ENCODE data around the gene PCSK9. TPM values are rescaled to one million over a fixed set of nuclear protein-coding genes. Genes with fewer than 3 reads are reported as not detected.

Gene PCSK9
- total and polyA plus RNA-seq, 2 experiments from 2014 or later, result 1.3 TPM; not detected in 1

DNA sequence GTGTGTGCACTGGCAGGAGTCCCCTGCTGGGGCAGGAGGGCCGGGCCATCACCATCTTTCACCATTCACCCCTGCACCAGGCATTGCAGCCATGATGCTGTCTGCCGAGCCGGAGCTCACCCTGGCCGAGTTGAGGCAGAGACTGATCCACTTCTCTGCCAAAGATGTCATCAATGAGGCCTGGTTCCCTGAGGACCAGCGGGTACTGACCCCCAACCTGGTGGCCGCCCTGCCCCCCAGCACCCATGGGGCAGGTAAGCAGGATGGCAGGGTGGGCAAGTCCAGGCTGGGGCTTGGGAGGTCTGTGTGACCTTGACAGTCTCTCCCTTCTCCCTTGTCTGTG is 18.6 kb downstream of the PCSK9 start:
- Histone ChIP-seq H3K4me3 (no peak overlapping the region), H3K36me3 (no peaks in the 10 kb centered on the region), H3K4me1 (ENCODE audit: low read depth) (no peaks in the 10 kb centered on the region), H3K9me3 (ENCODE audit: low read depth) (no peaks in the 10 kb centered on the region), H3K27ac (no peak overlapping the region), H3K27me3 (no peaks in the 10 kb centered on the region)
- DNase-seq (ENCODE audit: low read depth in 1 of 2, low spot score in 1 of 2), result no peak
- TF ChIP-seq, protein P1, sequence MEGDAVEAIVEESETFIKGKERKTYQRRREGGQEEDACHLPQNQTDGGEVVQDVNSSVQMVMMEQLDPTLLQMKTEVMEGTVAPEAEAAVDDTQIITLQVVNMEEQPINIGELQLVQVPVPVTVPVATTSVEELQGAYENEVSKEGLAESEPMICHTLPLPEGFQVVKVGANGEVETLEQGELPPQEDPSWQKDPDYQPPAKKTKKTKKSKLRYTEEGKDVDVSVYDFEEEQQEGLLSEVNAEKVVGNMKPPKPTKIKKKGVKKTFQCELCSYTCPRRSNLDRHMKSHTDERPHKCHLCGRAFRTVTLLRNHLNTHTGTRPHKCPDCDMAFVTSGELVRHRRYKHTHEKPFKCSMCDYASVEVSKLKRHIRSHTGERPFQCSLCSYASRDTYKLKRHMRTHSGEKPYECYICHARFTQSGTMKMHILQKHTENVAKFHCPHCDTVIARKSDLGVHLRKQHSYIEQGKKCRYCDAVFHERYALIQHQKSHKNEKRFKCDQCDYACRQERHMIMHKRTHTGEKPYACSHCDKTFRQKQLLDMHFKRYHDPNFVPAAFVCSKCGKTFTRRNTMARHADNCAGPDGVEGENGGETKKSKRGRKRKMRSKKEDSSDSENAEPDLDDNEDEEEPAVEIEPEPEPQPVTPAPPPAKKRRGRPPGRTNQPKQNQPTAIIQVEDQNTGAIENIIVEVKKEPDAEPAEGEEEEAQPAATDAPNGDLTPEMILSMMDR (IDR thresholded peaks at IDR 0.05; ENCODE audit: low read depth, low read length), result no peak

GRCh38 chr1:55059302-55060132 is 20.2 kb downstream of the PCSK9 start:
- Histone ChIP-seq H3K36me3 (no peaks in the 10 kb centered on the region), H3K4me3 (no peak overlapping the region), H3K9me3 (ENCODE audit: low read depth) (no peaks in the 10 kb centered on the region), H3K4me1 (ENCODE audit: low read depth) (no peaks in the 10 kb centered on the region), H3K27ac (no peak overlapping the region), H3K27me3 (no peaks in the 10 kb centered on the region)
- DNase-seq (ENCODE audit: low read depth in 1 of 2, low spot score in 1 of 2), result no peak
- TF ChIP-seq, protein P1 (IDR thresholded peaks at IDR 0.05; ENCODE audit: low read depth, low read length), result no peak

DNA sequence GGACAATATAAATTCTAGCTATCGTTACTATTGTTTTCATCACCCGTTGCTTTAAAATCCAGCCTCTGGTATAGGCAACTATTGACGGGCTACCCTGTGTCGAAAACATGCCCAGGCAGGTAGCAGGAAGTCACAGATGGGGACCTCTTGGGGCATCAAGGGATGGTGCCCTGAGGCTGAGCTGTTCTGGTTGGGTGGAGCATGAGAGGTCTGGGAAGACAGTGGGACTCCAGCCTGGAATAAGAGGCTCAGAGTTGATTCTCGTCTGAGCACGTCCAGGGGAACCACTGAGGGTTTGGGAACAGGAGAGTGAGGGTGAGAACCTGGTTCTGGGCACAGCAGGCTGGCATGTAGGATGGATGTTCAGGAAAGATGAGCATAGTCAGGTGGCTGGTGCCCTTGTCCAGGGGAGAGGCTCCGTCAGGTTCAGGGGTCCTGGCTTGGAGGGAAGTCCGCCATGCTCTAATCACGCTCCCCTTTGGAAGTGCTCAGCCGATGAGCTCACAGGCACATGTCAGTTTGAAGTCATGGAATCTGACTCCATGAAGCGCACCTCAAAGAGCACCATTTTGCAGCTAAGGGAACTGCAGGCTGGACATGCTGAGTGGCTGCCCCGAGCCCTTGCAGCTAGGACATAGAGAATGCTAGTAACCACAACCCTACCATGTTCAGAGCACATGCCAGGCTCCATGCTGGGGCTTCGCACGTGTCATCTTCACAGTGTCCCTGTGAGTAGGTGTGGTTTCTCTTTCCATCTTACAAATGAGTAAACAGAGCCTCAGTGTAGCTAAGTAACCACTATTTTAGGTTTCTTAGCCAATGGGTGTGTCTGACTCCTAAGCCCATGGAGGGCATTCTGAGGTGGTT is 21.0 kb downstream of the PCSK9 start:
- no peak overlapping the region for H3K27ac ChIP-seq
- H3K4me3 ChIP-seq, result no peak overlapping the region
- TF ChIP-seq, protein P1 (IDR thresholded peaks at IDR 0.05; ENCODE audit: low read depth, low read length), result no peak
- H3K9me3 ChIP-seq (ENCODE audit: low read depth), result no peaks in the 10 kb centered on the region
- H3K27me3 ChIP-seq, result no peaks in the 10 kb centered on the region
- no peaks in the 10 kb centered on the region for H3K4me1 ChIP-seq (ENCODE audit: low read depth)
- DNase-seq (ENCODE audit: low read depth in 1 of 2, low spot score in 1 of 2), result no peak
- no peaks in the 10 kb centered on the region for H3K36me3 ChIP-seq

GRCh38 chr1:55061000-55061705 is 21.8 kb downstream of the PCSK9 start:
- no peak overlapping the region for H3K27ac ChIP-seq
- TF ChIP-seq, protein P1 (IDR thresholded peaks at IDR 0.05; ENCODE audit: low read depth, low read length), result no peak
- H3K4me1 ChIP-seq (ENCODE audit: low read depth), result no peaks in the 10 kb centered on the region

DNA sequence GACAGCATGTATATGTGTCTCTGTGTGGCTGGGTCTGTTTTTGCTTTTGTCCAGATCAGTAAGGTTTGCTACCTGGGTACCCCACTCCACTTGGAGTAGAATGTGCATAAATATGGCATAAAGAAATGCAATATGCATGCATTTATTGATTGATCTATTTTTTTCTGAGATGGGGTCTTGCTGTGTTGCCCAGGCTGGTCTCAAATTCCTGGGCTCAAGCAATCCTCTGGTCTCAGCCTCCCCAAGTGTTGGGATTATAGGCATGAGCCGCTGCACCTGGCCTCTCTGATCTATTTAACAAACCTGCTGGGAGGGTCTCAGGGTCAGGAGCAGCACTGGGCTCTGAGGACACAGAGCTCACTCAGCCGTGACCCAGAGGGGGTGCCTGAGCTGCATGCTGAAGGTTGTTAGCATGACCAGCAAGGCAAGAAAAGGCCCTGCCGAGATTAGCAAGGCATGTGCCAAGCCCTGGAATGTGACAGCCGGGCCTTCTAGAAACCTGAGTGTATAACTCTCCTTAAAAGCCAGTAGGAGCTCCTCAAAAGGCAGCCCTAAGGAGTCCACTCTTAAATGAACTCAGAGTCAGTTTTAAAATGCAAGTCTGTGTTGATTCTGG is 22.5 kb downstream of the PCSK9 start:
- Histone ChIP-seq H3K27me3 (no peaks in the 10 kb centered on the region), H3K36me3 (no peaks in the 10 kb centered on the region), H3K4me3 (no peak overlapping the region), H3K4me1 (ENCODE audit: low read depth) (no peaks in the 10 kb centered on the region), H3K27ac (no peak overlapping the region), H3K9me3 (ENCODE audit: low read depth) (no peaks in the 10 kb centered on the region)
- DNase-seq (ENCODE audit: low read depth in 1 of 2, low spot score in 1 of 2), result no peak
- TF ChIP-seq, protein P1 (IDR thresholded peaks at IDR 0.05; ENCODE audit: low read depth, low read length), result no peak

More at GRCh38 chr1:55061000-55061705, 21.8 kb downstream of the PCSK9 start:
- Histone ChIP-seq H3K27me3 (no peaks in the 10 kb centered on the region), H3K4me3 (no peak overlapping the region), H3K9me3 (ENCODE audit: low read depth) (no peaks in the 10 kb centered on the region), H3K36me3 (no peaks in the 10 kb centered on the region)
- DNase-seq (ENCODE audit: low read depth in 1 of 2, low spot score in 1 of 2), result no peak

Data from cardiac muscle cell (in vitro differentiated cells and primary cell).